ENCODE data around the gene GUCA2B. TPM values are rescaled to one million over a fixed set of nuclear protein-coding genes. Genes with fewer than 3 reads are reported as not detected.

GUCA2B gene
- total RNA-seq, 2 donors from 2014 or later = not detected

DNA sequence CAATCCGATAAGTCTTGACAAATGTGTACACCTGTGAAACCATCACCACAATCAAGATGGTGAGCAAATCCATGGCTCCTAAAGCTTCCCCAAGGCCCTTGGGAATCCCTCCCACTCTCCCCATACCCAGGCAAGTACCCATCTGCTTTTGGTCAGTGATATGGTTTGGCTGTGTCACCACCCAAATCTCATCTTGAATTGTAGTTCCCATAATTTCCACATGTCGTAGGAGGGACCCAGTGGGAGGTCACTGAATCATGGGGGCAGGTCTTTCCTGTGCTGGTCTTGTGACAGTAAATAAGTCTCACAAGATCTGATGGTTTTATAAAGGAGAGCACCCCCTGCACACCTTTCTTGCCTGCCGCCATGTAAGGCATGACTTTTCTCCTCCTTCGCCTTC is 14.6 kb upstream of the GUCA2B start:
- H3K36me3 Mint-ChIP-seq = no peaks in the 10 kb centered on the region
- ATAC-seq (no peak), DNase-seq (ENCODE audit: low spot score in 2 of 2) (no peak)
- no peak overlapping the region for H3K27ac Mint-ChIP-seq
- H3K9me3 Mint-ChIP-seq = no peaks in the 10 kb centered on the region

DNA sequence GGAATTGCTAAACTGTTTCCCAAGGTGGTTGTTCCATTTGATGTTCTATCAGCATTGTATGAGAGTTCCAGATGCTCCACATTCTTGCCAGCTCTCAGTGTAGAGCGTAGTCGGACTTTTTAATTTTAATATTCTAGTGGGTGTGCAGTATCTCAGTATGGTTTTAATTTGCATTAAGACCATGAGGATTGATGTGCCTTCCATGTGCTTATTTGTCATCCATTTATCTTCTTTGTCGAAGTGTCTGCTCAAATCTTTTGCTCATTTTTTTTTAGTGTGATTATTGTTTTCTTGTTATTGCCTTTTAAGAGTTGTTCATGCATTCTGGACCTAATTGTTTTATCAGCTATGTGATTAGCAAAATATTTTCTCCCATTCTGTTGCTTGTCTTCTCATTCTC is 13.8 kb upstream of the GUCA2B start:
- Mint-ChIP-seq H3K9me3 (no peaks in the 10 kb centered on the region), H3K36me3 (no peaks in the 10 kb centered on the region), H3K27ac (no peak overlapping the region)
- no peak for DNase-seq (ENCODE audit: low spot score in 2 of 2)
- no peak for ATAC-seq

DNA sequence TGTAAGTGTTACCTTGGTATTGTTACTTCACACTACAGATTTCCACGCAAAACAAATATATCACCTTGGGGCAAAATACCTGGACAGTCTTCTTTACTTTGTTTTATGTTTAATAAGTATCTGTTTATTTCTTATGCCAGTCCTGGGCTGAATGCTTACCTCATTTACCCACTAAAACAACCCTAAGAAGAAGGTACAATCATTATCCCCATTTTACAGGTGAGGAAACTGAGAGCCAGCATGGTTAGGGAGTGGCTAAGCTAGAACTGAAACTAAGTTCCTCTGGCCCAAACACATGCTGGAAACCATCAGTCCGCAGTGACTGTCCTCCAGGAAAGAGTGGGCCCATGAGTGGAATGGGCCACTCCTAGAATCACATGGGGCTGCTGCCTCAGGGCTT is 13.0 kb upstream of the GUCA2B start:
- Mint-ChIP-seq H3K36me3 (no peaks in the 10 kb centered on the region), H3K9me3 (no peaks in the 10 kb centered on the region), H3K27ac (no peak overlapping the region)
- no peak for ATAC-seq
- no peak for DNase-seq (ENCODE audit: low spot score in 2 of 2)

DNA sequence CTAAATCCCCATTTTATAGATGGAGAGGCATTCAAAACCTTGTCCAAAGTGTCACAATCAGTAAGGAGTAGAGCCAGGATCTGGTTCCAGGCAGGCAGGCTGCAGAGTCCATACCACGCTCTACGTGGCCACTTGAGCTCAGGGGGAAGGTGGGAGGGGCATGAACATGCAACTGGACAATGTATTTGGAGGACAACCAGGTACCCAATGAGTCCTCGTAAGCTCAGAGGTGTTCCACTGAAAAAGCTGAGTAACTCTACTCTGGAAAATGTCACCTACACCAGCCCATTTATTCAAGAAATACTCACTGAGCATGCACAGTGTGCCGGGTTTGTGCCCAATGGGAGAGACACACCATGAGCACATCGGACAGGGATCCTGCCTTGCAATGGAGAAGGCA is 11.2 kb upstream of the GUCA2B start:
- no peak overlapping the region for H3K27ac Mint-ChIP-seq
- no peaks in the 10 kb centered on the region for H3K36me3 Mint-ChIP-seq
- ATAC-seq (no peak), DNase-seq (ENCODE audit: low spot score in 2 of 2) (no peak)
- no peaks in the 10 kb centered on the region for H3K9me3 Mint-ChIP-seq

DNA sequence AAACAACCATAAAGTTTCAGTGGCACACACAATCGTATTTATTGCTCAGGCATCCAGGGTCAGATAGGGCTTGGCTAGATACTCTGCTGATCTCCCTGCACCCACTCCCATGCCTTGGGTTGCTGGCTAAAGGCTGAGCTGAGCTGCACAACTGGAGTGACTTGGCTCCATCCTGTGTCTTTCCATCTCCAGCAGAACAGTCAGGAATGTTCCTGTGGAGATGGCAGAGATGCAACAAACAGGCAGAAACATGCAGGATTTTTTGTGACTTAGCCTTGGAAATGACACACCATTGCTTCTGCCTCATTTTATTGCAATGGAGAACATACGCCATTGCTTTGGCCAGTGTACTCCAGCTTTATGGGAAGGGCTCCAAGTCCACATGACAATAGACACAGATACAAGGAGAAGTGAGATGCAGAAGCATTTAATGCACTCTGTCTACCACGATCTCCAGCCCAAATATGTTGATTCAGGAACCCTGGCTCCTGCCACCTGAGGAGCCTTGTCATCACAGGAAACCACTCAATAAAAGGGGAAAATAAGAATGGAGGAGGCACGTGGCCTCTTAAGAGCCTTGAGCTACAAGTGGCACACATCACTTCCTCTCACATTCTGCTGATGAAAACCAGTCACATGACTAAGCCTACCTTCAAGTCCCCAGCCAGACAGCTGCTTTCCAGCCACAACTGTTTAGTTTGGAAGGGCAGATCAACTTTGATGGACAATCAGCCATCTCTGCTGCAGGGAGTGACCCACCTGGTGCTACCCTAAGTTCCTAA is 10.1 kb upstream of the GUCA2B start:
- H3K27ac Mint-ChIP-seq = no peak overlapping the region
- no peaks in the 10 kb centered on the region for H3K9me3 Mint-ChIP-seq
- DNase-seq (ENCODE audit: low spot score in 2 of 2) = no peak
- H3K36me3 Mint-ChIP-seq = no peaks in the 10 kb centered on the region
- ATAC-seq = no peak

DNA sequence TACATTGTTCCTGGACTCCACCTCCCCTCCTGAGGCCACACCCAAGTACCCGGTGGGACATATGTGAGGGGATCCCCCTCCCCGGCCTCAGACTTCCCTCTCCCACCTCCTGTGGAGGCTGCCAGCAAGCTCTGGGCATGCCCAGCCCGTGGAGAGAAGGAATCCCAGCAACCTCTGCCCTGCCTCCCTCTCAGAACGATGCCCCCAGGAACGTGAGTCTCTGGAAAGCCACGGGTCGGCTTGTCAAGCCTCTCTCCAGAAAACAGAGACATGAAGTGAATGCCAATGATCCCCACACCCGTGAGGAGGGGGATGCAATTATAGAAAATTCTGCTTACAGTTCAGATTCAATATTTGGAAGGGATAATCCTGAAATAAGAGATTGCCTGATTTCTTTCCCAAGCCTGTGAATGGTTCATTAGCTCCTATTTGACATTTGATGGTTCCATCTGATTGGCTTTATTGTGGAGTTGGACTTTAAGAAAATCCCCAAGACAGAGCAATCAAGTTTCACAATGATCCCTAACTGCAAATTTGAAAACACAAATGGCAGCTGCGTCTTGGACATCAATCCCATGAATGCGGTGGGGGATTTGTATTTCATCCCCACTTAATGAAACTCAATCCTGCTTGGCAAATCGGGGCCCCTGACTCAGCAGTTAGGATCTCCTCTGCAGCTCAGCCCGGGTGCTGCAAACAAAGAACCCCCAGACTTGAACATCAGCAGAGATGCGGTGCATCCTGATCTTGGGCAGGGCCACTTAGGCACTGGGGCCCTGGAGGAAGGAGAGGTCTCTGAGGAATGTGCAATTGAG is 9.1 kb upstream of the GUCA2B start:
- Mint-ChIP-seq H3K36me3 (no peaks in the 10 kb centered on the region), H3K9me3 (no peaks in the 10 kb centered on the region), H3K27ac (no peak overlapping the region)
- DNase-seq (ENCODE audit: low spot score in 2 of 2) (no peak), ATAC-seq (no peak)

DNA sequence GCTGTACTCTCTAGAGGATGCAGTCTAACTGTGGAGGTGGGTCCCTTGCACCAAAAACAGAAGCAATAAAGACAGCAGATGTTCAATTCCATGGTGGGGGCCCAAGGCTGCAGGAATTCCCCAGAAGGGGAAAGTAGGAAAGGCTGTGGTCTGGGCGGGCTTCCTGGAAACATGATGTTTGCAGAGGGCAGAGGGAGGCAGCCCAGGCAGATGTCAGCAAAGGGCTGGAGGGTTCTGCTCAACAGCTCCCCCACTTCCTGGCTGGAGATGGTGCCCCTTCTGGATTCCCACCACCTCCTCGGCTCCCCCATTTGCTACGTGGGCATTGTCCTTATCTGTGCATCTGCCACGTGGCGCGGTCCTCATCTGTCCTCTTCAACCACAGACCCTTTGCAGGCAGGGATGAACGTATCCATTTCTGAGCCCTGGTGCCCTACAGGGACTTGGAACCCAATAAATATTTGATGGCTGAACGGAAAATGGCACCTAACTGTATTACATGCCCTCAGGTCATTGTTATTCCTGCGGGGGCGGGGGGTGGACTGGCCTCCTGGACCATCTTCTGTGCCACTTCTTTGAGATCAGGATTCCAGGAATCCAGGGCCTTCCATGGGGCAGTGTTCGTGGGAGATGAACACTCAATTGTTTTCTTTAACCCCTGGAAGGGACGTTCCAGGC is 8.4 kb upstream of the GUCA2B start:
- no peak for ATAC-seq
- no peak for DNase-seq (ENCODE audit: low spot score in 2 of 2)
- Mint-ChIP-seq H3K9me3 (no peaks in the 10 kb centered on the region), H3K27ac (no peak overlapping the region), H3K36me3 (no peaks in the 10 kb centered on the region)

DNA sequence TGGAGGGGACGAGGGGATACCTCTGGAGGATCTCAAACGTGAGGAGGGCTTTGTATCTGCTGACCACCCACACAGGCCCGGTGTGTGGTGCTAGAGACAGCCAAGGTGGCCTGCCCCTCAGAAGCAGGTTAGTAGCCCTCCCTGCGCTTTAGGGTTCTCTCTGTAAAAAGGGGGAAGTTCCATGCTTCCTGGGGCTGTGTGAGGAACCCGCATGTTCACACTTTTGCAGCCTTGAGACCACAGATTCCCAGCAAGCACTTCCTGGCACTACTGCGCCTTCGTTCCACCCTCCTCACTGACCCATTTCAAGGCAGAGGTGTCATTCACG is 7.9 kb upstream of the GUCA2B start:
- no peak for ATAC-seq
- H3K27ac Mint-ChIP-seq = no peak overlapping the region

DNA sequence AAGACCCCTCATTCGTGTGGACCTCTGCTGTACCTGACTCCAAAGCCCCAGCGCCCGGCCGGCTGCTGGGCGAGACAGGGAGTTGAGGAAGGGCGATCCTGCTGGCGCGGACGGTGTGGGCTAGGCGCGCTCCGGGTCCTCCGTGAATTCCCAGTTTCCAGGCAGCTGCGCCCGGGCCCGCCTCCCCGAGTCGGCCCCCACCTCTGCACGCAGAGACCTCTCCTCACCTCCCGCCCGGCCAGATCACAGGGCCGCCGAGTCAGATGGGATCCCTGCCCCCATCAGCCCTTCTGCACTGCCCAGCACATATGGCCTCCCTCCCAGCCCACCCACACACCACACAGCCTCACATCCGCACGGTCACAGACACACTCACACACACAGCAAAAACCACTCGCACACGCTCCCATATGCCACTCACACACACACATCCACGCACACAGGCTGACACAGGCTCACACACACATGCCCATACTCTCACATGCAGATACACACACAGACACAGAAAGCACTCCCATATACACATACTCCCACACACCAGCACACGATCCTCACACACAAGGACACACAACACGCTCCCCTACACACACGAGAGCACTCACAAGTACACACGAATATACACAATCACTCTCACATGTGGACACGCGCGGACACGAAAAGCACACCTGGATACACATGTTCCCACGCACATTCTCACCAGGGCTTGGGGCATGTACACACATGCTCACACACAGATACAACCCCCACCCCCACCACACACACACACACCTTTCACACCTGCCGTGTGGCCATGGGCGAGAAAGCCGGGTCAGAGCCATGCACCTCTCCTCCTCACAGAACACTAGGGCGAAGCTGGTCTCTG is 7.2 kb upstream of the GUCA2B start:
- peak in 1 of 2 donors; percentile 11 for ATAC-seq
- no peak for DNase-seq (ENCODE audit: low spot score in 2 of 2)
- H3K9me3 Mint-ChIP-seq = no peaks in the 10 kb centered on the region
- H3K27ac Mint-ChIP-seq = no peak overlapping the region
- no peaks in the 10 kb centered on the region for H3K36me3 Mint-ChIP-seq

More for the DNA sequence above, 7.9 kb upstream of the GUCA2B start:
- Mint-ChIP-seq H3K9me3 (no peaks in the 10 kb centered on the region), H3K36me3 (no peaks in the 10 kb centered on the region)
- no peak for DNase-seq (ENCODE audit: low spot score in 2 of 2)

DNA sequence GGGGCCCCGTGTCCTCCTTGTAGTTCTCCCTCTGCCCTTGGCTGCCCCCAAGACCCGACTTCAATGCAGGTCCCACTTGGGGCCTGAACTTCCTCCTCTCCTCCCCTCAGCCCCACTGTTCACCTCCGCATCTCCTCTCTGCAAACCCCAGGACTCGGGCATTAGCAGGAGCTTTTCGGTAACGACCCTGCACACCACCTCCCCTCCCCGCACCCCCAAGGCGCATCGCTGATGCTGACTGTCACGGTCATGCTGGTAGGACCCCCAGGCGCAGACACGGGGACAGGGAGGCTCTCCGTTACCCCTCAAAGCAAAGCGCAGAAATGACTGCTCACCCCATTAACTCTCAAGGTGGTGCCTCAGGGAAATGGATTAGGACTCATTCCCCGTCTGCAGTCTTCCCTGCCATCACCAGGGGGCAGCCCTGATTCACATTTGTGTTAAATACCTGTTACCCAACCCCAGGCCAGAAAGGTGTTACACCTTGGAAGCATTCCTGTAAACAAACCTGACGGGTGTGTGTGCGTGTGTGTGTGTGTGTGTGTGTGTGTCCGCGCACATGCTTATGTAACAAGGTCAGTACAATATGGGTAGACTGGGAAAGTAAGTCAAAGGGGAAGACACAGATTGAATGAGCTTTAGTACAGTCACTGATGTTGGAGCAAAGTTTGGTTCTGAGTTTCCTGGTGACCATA is 6.4 kb upstream of the GUCA2B start:
- Mint-ChIP-seq H3K9me3 (no peaks in the 10 kb centered on the region), H3K27ac (no peak overlapping the region), H3K36me3 (no peaks in the 10 kb centered on the region)
- DNase-seq (ENCODE audit: low spot score in 2 of 2) (peak in 1 of 2 donors; percentile 80), ATAC-seq (peak; percentile 64 to 77)

DNA sequence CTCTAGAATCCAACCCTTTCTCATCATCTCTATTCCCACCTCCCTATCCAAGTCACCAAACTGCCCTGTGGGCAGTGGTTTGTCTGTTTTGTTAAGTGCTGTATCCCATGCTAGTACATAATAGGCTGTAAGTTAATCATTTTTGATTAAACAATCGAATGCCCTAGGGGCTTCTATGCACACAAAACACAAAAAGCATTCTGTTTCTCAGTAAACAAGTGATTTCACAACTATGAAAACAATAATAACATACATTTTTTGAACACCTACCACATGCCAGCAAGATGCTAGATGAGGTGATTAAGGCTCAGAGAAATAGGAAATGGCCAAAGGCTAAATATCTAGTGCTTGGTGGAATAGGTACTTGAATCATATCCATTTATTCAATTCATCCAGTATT is 5.0 kb upstream of the GUCA2B start:
- no peak for DNase-seq (ENCODE audit: low spot score in 2 of 2)

DNA sequence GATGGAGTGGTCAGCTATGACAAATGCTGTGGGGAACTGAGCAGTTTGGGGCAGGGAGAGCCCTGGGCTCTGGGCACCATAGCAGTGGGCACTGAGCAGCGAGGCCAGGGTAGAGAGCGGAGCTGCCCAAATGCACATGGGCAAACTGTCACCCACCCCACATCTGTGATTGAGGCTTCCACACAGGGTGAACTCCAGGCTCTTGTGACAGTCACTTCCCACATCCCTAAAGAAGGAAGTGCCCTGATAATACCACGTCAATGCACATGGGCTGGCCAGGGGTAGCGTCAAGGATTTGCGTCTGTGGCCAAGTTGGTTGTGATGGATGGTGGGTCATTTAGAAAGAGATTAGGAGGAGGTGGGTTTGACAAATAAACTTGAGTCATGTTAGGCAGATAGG is 2.6 kb upstream of the GUCA2B start:
- H3K27ac Mint-ChIP-seq = no peak overlapping the region
- no peaks in the 10 kb centered on the region for H3K36me3 Mint-ChIP-seq
- no peak for DNase-seq (ENCODE audit: low spot score in 2 of 2)
- H3K9me3 Mint-ChIP-seq = no peaks in the 10 kb centered on the region
- no peak for ATAC-seq

More for the DNA sequence above, 5.0 kb upstream of the GUCA2B start:
- no peak for ATAC-seq
- Mint-ChIP-seq H3K9me3 (no peaks in the 10 kb centered on the region), H3K36me3 (no peaks in the 10 kb centered on the region), H3K27ac (no peak overlapping the region)

DNA sequence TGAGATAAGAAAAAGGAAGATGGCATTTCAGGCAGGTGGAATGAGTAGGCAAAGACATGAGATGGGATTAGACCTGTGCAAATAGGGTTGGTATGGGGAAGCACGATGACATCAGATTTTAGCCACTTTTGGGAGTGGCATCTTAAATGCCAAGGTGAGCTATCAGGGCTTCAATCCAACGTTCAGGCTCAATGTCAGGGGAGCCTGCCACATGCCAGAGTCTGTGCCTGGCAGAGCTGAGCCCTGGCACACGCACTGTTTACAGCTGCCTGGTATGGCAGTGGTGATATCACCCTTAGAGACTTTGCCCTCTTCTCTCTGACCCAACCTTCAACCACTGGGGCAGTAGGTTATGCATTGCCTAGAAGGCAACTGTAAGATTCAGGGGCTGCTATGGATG is 1.1 kb upstream of the GUCA2B start:
- DNase-seq (ENCODE audit: low spot score in 2 of 2) = no peak
- ATAC-seq = no peak
- H3K36me3 Mint-ChIP-seq = no peaks in the 10 kb centered on the region
- no peaks in the 10 kb centered on the region for H3K9me3 Mint-ChIP-seq
- no peak overlapping the region for H3K27ac Mint-ChIP-seq

DNA sequence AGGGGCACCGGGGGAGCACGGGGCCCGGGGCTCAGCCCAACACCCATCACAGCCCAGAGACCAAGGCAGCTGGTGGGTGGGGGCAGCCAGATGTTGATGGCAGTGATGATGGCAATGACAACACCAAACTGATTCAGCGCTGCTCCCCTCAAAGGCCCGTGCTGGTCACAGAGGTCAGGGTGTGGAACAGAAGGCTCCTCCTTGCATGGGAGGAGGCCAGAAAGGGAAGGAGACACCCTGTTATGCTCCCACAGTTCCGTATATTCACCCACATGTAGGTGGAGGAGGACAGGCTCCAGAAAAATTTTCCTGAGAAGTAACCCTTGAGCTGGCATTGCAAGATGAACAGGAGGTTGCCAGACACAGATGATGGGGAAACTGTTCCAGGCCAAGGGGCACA is 414 bp downstream of the GUCA2B start:
- no peak for ATAC-seq
- Mint-ChIP-seq H3K9me3 (no peaks in the 10 kb centered on the region), H3K27ac (no peak overlapping the region), H3K36me3 (no peaks in the 10 kb centered on the region)
- no peak for DNase-seq (ENCODE audit: low spot score in 2 of 2)

DNA sequence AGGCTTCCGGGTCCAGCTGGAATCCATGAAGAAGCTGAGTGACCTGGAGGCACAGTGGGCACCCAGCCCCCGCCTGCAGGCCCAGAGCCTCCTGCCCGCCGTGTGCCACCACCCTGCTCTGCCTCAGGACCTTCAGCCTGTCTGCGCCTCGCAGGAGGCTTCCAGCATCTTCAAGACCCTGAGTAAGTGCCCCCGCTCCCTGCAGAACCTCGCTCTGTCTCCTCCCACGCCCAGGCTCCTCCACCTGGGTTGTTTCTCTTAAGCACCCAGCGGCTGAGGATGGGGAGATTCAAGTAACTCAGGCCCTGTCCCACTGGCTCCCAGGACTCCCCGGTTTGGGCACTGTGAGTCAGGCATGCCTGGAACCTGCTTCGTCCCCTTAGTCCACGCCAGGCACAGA is 1.5 kb downstream of the GUCA2B start:
- DNase-seq (ENCODE audit: low spot score in 2 of 2) (no peak), ATAC-seq (no peak)
- no peaks in the 10 kb centered on the region for H3K36me3 Mint-ChIP-seq
- H3K27ac Mint-ChIP-seq = no peak overlapping the region
- H3K9me3 Mint-ChIP-seq = no peaks in the 10 kb centered on the region

DNA sequence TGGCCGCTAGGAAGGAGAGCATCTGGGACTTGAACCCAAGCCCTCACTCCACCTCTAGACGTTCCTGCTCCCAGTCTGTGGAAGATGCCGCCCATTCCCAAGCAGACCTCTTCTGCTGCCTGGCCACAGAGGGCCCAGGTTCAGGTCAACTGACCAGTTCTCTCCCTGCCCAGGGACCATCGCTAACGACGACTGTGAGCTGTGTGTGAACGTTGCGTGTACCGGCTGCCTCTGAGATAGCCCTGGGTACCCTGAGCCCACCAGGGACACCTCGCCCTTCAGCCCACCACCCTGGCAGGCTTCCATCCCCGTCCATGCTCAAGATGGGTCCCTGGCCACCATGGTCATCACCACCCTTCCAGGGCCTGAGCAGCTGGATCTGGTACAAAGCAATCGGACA is 2.2 kb downstream of the GUCA2B start:
- DNase-seq (ENCODE audit: low spot score in 2 of 2) = no peak
- no peak for ATAC-seq

More for the DNA sequence above, 2.2 kb downstream of the GUCA2B start:
- no peaks in the 10 kb centered on the region for H3K36me3 Mint-ChIP-seq
- H3K27ac Mint-ChIP-seq = no peak overlapping the region
- peaks cover 0 to under 1% of the 10 kb centered on the region in 2 donors for H3K9me3 Mint-ChIP-seq
